SHP77 treated with DMSO at 0.1 percent for 48 hours (cell line): ENCODE results near the gene KBTBD3.

Source experiments
- DNase-seq: peaks from one replicate; lab custom pipeline; 2025; lab: John Stamatoyannopoulos, UW

Gene KBTBD3

GRCh38 chr11:106076919-106077608, at the start of gene KBTBD3:
TSS of gene KBTBD3 (minus strand) at chr11:106077347. CDS start at chr11:106059097, 18,250 bp downstream.
- DNase-seq = peak; percentile 96

GRCh38 chr11:106121570-106122320, 44.6 kb upstream of the KBTBD3 start:
- DNase-seq = no peak

- no peak for DNase-seq
Observed at GRCh38 chr11:106105986-106106385, 28.8 kb upstream of the KBTBD3 start.

GRCh38 chr11:106101819-106102218, 24.7 kb upstream of the KBTBD3 start:
- DNase-seq = no peak

- no peak for DNase-seq
Observed at GRCh38 chr11:106101370-106101769, 24.2 kb upstream of the KBTBD3 start.

GRCh38 chr11:106098893-106099553, 21.9 kb upstream of the KBTBD3 start:
- no peak for DNase-seq

- DNase-seq = no peak
Observed at GRCh38 chr11:106092446-106092845, 15.3 kb upstream of the KBTBD3 start.

- no peak for DNase-seq
Observed at GRCh38 chr11:106091480-106092123, 14.5 kb upstream of the KBTBD3 start.

GRCh38 chr11:106088896-106089295, 11.7 kb upstream of the KBTBD3 start:
- DNase-seq = no peak

- DNase-seq = peak; percentile 16
Observed at GRCh38 chr11:106087815-106088435, 10.8 kb upstream of the KBTBD3 start.

- DNase-seq = no peak
Observed at GRCh38 chr11:106086850-106087249, 9.7 kb upstream of the KBTBD3 start.

GRCh38 chr11:106086135-106086534, 9.0 kb upstream of the KBTBD3 start:
- DNase-seq = no peak

- DNase-seq = no peak
Observed at GRCh38 chr11:106082096-106082495, 4.9 kb upstream of the KBTBD3 start.

- DNase-seq = peak; percentile 47
Observed at GRCh38 chr11:106077609-106078455, 685 bp upstream of the KBTBD3 start, which contains the start of gene AASDHPPT. TSS of gene AASDHPPT (plus strand) at chr11:106077662. CDS start at chr11:106077711, 49 bp downstream.

GRCh38 chr11:106076171-106076918, 802 bp downstream of the KBTBD3 start:
- DNase-seq = peak; percentile 63

- no peak for DNase-seq
Observed at GRCh38 chr11:106072804-106073203, 4.3 kb downstream of the KBTBD3 start.

- DNase-seq = no peak
Observed at GRCh38 chr11:106070606-106071005, 6.5 kb downstream of the KBTBD3 start.

- DNase-seq = no peak
Observed at GRCh38 chr11:106063009-106063408, 14.1 kb downstream of the KBTBD3 start.

GRCh38 chr11:106061954-106062949, 14.9 kb downstream of the KBTBD3 start:
- no peak for DNase-seq
